Naive B cell (primary cell): ENCODE measurements around the gene RAD51B. TPM values are rescaled to one million over a fixed set of nuclear protein-coding genes. Genes with fewer than 3 reads are reported as not detected.

Experiments used
- ATAC-seq, 2 donors: fragments of 150-1000 bp; cut with Tn5 transposase; 2 replicates each; pipeline ENCODE4 v1.10.0; 2021; ENCODE audit warnings: low read depth in 2 of 2, mild to moderate bottlenecking in 2 of 2, moderate library complexity in 2 of 2
- DNase-seq: peaks from one replicate; pipeline ENCODE4 v3.0.0; 2022
- H3K27ac Mint-ChIP-seq, 6 donors: one replicate each; pipeline ENCODE4 v1.8.0; 2020 to 2022; ENCODE audit warnings: mild to moderate bottlenecking in 6 of 6, mixed read lengths in 6 of 6, moderate library complexity in 5 of 6, inconsistent platforms in 2 of 6
- H3K27me3 Mint-ChIP-seq, 3 donors: one replicate each; pipeline ENCODE4 v1.8.0; 2021 to 2022; ENCODE audit warnings: mixed read lengths in 3 of 3, mild to moderate bottlenecking in 1 of 3
- H3K36me3 Mint-ChIP-seq, 2 donors: one replicate each; pipeline ENCODE4 v1.8.0; 2020 to 2022; ENCODE audit warnings: mixed read lengths in 2 of 2, inconsistent platforms in 1 of 2, mild to moderate bottlenecking in 1 of 2
- H3K4me1 Mint-ChIP-seq, 3 donors: one replicate each; pipeline ENCODE4 v1.8.0; 2020 to 2022; ENCODE audit warnings: mixed read lengths in 3 of 3, inconsistent platforms in 1 of 3, mild to moderate bottlenecking in 1 of 3, moderate library complexity in 1 of 3
- H3K4me3 Mint-ChIP-seq, 8 donors: one replicate each; pipeline ENCODE4 v1.8.0; 2020 to 2022; ENCODE audit warnings: mild to moderate bottlenecking in 8 of 8, mixed read lengths in 8 of 8, moderate library complexity in 8 of 8, inconsistent platforms in 2 of 8
- H3K9me3 Mint-ChIP-seq, 7 donors: one replicate each; pipeline ENCODE4 v1.8.0; 2020 to 2022; ENCODE audit warnings: mixed read lengths in 7 of 7, mild to moderate bottlenecking in 5 of 7, inconsistent platforms in 2 of 7, moderate library complexity in 1 of 7
- polyA plus RNA-seq, 6 donors: library from polyadenylated mRNA; unstranded; fragments of 300-500 nt; fragmentation: Illumina TruSeq; gene quantifications; one replicate each; pipeline ENCODE4 v1.2.3, GENCODE V29; 2021; ENCODE audit warnings: low read depth in 6 of 6

RAD51B gene
- polyA plus RNA-seq, 6 donors from 2014 or later: 27.4 to 37.2 (median 31.8) TPM

DNA sequence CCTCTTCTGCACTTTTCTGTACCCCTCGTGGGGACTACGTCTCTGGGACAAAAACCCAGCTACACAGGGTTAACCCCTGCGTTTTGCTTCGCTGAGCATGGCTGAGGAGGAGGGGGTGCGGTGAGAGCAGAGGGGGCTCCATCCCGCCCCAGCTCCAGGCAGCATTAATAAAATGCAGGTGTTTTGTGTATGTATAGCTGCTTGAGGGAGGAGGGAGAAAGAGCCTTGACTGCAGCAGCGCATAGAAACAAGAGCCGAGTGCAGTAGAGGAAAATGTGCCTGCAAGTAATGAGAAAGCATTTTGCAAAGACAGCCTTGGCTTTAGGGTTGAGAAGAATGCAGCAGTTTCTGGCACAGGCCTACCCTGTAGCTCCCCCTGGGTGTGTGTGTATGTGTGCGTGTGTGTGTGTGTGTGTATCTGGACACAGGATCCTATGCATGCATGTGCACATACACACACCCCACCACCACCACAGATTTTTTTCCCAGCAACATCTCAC is 869.3 kb downstream of the RAD51B start:
- Mint-ChIP-seq H3K27me3 (no peaks in the 10 kb centered on the region), H3K27ac (peak overlapping the region; percentile 14 to 99 (median 82)), H3K36me3 (no peaks in the 10 kb centered on the region), H3K9me3 (peaks cover 0 to 1% (median 0%) of the 10 kb centered on the region in 7 donors), H3K4me3 (peak overlapping the region in 6 of 8 donors; percentile 23 to 82 (median 54)), H3K4me1 (peaks cover 65 to 86% (median 85%) of the 10 kb centered on the region in 3 donors)
- DNase-seq (peak; percentile 31), ATAC-seq (no peak)

DNA sequence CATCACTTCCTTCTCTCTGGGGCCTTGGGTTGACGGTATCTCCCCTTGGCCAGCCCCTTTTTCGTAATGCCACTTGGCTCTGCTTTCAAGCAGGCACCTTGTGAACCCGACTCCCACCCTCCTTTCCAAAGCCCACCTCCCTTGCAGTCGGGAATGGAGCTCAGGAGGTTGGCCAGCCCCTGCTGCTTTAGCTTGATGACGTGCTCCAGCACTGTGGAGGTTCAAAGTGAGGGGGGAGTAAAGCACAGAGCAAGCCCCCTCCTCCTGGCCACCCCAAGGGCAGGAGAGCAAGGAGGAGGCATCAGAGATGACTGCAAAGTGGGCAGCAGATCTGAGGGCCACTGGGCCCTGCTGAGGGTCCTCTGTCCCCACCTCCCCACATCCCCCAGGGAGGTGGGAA is 869.9 kb downstream of the RAD51B start:
- peaks cover 0 to 1% (median 0%) of the 10 kb centered on the region in 7 donors for H3K9me3 Mint-ChIP-seq
- peak overlapping the region in 4 of 6 donors; percentile 80 to 99 (median 87) for H3K27ac Mint-ChIP-seq
- H3K4me3 Mint-ChIP-seq: peak overlapping the region in 5 of 8 donors; percentile 23 to 82 (median 51)
- H3K36me3 Mint-ChIP-seq: no peaks in the 10 kb centered on the region
- ATAC-seq (no peak), DNase-seq (no peak)
- H3K27me3 Mint-ChIP-seq: no peaks in the 10 kb centered on the region
- H3K4me1 Mint-ChIP-seq: peaks cover 63 to 82% (median 79%) of the 10 kb centered on the region in 3 donors

DNA sequence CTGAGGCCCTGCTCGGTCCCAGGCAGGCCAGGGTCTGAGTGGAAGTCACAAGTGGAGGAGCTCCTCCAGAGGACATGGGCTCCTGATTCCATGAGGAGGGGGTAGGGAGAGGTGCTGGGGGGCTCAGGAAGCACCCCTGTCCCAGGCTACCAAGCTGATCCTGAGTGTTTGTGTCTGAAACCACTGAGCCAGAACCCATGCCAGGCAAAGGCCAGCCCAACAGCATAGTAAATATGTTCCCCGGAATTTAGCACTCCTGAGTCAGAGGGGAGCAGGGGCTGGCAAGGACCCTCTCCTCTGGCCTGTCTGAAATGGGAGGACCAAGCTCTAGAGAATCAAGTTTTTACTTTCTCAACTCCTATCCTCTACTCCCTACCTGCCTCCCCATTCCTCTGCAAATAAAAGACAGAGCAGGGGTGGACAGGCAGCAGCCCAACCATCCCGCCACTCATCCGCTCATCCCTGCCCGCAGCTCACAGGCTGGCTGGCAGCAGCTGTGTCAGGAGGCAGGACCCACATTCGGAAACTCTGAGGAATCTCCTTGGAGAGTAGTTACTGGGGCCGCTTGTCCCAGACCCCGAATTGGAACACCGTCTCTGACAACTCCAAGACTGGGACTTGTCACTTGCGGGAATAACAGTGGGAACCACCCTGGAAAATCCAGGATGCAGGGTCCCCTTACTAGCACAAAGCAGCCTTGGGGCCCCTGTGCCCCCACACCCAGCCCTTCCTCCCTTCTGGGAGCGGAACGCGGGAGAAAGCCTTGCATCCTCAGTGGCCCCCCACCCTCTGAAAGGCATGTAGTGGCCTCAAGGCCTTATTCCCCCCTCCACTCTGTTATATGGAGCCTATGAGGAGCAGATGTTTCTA is 870.7 kb downstream of the RAD51B start:
- H3K4me1 Mint-ChIP-seq: peaks cover 61 to 77% (median 75%) of the 10 kb centered on the region in 3 donors
- peaks cover 0 to 1% (median 0%) of the 10 kb centered on the region in 7 donors for H3K9me3 Mint-ChIP-seq
- H3K36me3 Mint-ChIP-seq: no peaks in the 10 kb centered on the region
- H3K27me3 Mint-ChIP-seq: no peaks in the 10 kb centered on the region
- ATAC-seq: no peak
- peak overlapping the region in 3 of 6 donors; percentile 54 to 99 (median 72) for H3K27ac Mint-ChIP-seq
- H3K4me3 Mint-ChIP-seq: peak overlapping the region in 2 of 8 donors; percentile 12 to 15
- DNase-seq: no peak

DNA sequence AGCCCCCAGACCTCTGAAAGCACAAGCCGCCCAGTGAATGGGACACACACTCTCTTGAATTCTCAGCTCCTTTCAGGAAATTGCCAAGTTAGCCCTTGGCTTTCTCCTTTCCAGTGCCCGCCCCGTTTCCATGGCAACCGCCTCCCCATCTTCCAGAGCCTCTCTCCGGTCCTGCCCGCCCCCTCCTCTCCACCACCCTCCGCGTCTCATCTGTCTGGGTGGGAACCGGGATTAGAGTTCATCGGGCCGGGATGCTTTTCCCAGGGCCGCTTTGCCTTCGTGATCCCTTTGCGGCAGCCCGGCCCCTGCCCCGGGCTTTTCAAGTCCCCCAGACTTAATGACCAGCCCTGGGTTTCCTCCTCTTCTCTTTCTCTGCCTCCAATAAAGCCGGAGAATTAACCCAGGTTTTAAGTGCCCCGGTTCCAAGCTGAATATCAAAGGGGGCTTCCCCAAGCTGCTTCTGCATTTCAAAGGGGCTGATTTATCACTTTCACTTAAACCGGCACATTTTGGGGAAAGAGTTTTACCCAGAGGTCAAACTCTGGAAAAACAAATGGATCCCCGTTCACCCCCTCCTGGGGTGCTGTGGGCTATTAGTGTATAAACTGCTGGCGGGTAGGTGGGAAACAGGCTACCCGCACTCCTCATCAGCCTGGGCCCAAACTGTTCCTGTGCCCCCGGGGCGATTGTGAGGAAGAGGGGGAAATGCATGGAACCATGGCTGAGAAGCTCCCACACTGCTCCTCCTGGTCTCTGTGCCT is 871.6 kb downstream of the RAD51B start:
- peak; percentile 18 for DNase-seq
- H3K4me3 Mint-ChIP-seq: peak overlapping the region in 3 of 8 donors; percentile 26 to 53 (median 34)

DNA sequence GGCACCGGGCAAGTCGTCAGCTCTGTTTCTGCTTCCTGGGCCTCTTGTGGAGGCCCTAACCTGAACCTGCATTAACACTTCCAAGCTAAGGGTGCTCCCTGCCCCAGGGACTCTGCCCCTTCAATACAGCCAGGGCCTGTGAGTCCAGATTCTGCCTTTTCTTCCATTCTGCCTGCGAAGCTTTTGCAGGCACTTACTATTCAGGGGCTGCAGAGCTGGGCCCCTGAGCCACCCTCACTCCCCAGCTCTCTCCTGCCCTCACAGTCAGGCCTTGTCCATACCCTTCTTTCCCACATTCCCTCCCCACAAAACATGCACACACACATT is 872.2 kb downstream of the RAD51B start:
- no peak for DNase-seq
- ATAC-seq: no peak
- no peaks in the 10 kb centered on the region for H3K27me3 Mint-ChIP-seq
- peaks cover 50 to 70% (median 68%) of the 10 kb centered on the region in 3 donors for H3K4me1 Mint-ChIP-seq
- no peak overlapping the region for H3K4me3 Mint-ChIP-seq
- H3K36me3 Mint-ChIP-seq: no peaks in the 10 kb centered on the region
- peak overlapping the region in 5 of 6 donors; percentile 56 to 79 (median 72) for H3K27ac Mint-ChIP-seq
- peaks cover 0 to 1% (median 0%) of the 10 kb centered on the region in 7 donors for H3K9me3 Mint-ChIP-seq

More for the DNA sequence above, 871.6 kb downstream of the RAD51B start:
- Mint-ChIP-seq H3K27me3 (no peaks in the 10 kb centered on the region), H3K4me1 (peaks cover 54 to 76% (median 73%) of the 10 kb centered on the region in 3 donors), H3K36me3 (no peaks in the 10 kb centered on the region), H3K27ac (peak overlapping the region in 5 of 6 donors; percentile 54 to 78 (median 66)), H3K9me3 (peaks cover 0 to 1% (median 0%) of the 10 kb centered on the region in 7 donors)
- ATAC-seq: peak; percentile 50 to 64

DNA sequence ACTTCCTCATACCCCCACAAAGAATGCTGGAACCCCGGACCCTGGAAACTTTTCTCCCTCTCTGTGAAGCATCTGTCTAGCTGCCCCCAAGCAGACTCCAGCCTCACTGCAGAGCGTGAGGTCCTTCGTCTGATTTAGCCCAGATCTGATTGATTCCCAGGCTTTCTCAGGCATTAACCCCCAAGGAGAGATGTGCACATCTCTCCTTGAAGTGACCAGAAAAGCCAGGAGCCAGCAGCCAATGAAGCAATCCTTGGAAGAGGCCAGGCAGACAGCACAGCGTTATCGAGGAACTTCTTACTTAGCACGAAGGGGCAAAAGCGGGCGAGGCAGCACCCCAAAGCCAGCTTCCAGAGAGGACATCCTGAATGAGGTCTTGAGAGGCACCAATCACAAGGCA is 872.6 kb downstream of the RAD51B start:
- H3K36me3 Mint-ChIP-seq: no peaks in the 10 kb centered on the region
- H3K27me3 Mint-ChIP-seq: no peaks in the 10 kb centered on the region
- peaks cover 0 to 1% (median 0%) of the 10 kb centered on the region in 7 donors for H3K9me3 Mint-ChIP-seq
- peak overlapping the region in 3 of 6 donors; percentile 72 to 78 (median 78) for H3K27ac Mint-ChIP-seq
- H3K4me3 Mint-ChIP-seq: peak overlapping the region in 1 of 8 donors; percentile 53
- DNase-seq (no peak), ATAC-seq (no peak)
- H3K4me1 Mint-ChIP-seq: peaks cover 49 to 66% (median 63%) of the 10 kb centered on the region in 3 donors

DNA sequence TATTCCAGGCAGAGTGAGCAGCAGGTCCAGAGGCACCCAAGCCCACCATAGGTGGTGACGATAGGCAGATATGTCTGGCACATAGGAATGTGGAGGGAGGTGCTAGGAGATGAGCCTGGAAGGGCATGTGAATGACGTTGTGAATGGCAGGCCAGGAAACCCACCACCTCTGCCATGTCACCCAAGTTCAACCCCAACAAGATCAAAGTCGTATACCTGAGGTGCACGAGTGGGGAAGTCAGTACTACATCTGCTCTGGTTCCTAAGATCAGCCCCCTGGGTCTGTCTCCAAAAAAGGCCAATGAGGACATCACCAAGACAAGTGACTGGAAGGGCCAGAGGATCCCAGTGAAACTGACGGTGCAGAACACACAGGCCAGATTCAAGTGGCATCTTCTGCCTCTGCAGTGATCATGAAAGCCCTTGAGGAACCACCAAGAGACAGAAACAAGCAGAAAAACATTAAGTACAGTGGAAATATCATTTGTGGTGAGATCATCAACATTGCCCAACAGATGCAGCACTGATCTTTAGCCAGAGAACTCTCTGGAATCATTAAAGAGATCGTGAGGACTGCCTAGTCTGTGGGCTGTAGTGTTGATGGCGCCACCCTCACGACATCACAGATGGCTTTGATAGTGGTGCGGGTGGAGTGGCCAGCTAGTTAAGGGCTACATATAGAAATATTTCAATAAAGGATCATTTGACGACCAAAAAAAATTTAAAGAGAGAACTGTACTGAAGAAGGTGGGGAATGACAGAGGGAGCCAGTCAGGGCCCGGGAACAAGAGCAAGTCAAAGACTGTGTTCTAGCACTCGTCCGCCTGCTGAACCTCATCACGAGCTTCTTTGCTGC is 873.6 kb downstream of the RAD51B start:
- no peaks in the 10 kb centered on the region for H3K27me3 Mint-ChIP-seq
- H3K36me3 Mint-ChIP-seq: no peaks in the 10 kb centered on the region
- DNase-seq (no peak), ATAC-seq (no peak)
- peak overlapping the region in 5 of 6 donors; percentile 0 to 78 (median 20) for H3K27ac Mint-ChIP-seq
- peaks cover 44 to 59% (median 54%) of the 10 kb centered on the region in 3 donors for H3K4me1 Mint-ChIP-seq
- peaks cover 0 to 1% (median 0%) of the 10 kb centered on the region in 7 donors for H3K9me3 Mint-ChIP-seq
- peak overlapping the region in 1 of 8 donors; percentile 42 for H3K4me3 Mint-ChIP-seq

DNA sequence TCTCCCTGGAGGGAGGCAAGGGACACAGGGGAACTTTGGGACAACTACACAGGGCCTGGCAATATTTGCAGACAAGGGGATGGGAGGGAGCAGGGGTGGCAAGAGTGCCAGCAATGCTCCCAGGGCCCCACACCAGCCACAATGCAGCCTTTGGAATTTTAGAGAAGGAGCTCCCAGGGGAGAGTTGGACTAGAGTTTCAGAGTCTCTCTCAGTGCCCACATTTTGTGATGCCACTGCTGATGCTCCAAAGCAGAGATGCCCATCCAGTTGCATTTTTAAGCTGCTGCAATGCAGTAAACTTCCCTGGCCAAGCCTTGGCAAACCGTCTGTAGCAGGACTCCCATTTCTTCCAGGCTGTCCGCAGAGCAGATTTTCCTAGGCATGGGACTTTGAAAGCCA is 874.3 kb downstream of the RAD51B start:
- Mint-ChIP-seq H3K4me1 (peaks cover 36 to 56% (median 48%) of the 10 kb centered on the region in 3 donors), H3K36me3 (no peaks in the 10 kb centered on the region), H3K27ac (peak overlapping the region in 1 of 6 donors; percentile 59), H3K4me3 (no peak overlapping the region), H3K27me3 (no peaks in the 10 kb centered on the region), H3K9me3 (peaks cover 0 to 1% (median 0%) of the 10 kb centered on the region in 7 donors)
- ATAC-seq (no peak), DNase-seq (no peak)

DNA sequence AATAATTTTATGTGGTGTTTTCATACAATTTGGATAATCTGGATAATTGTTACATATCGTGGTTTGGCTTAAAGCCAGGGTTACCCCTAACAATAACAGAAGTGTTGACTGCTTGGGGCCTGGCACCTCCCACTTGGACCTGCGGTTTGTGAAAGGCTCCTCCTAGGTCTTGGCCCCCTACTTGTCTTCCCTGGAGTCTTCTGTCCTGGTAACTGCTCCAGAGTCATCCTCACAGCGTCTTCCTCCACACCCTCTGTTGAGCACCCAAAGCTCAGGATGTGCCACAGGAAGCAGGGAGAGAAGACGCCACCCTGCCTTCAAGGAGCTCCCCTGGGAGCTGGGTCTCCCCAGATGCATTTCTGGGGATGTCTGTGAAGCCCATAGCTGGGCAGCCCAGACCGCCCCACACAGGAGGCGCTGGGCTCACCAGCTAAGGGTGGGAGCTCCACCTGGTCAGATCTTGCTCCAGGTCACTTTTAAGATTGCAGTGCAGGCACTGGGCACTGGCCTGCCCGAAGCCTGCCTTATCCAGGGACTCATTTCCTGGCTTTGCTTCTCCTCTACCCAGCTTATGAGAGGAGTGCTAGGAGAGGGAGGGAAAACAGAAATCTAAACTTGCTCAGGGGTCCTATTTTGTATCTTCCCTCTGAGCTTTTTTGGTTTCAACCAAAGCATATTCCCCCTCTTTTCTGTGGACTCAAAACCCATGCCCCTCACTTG is 875.1 kb downstream of the RAD51B start:
- ATAC-seq: no peak
- Mint-ChIP-seq H3K27ac (peak overlapping the region in 5 of 6 donors; percentile 32 to 69 (median 63)), H3K4me3 (no peak overlapping the region), H3K27me3 (no peaks in the 10 kb centered on the region), H3K9me3 (peaks cover 0 to 1% (median 0%) of the 10 kb centered on the region in 7 donors), H3K4me1 (peaks cover 29 to 52% (median 40%) of the 10 kb centered on the region in 3 donors), H3K36me3 (no peaks in the 10 kb centered on the region)
- DNase-seq: no peak

DNA sequence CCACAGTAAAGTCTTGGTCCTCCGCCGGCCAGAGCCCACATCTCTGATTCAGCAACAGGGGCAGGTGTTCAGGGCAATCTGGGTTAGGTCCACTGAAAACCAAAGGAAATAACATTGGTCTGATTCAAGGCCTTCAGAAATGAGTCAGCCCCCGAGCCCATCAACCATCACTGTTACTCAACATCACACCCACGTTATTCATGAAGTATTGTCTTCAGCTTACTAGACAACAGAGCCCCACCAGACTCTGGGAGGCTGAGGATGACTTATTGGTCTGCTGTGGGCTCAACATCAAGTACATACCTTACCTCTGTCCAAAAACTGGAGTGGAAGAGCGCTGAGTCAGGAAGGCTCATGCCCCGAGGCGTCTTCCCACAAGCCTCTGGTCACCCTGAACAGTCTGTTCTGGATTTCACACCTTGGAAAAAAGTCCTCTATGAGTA is 875.8 kb downstream of the RAD51B start:
- H3K27ac Mint-ChIP-seq: peak overlapping the region in 3 of 6 donors; percentile 12 to 65 (median 46)
- peaks cover 0 to 1% (median 0%) of the 10 kb centered on the region in 7 donors for H3K9me3 Mint-ChIP-seq
- ATAC-seq (no peak), DNase-seq (no peak)
- H3K4me1 Mint-ChIP-seq: peaks cover 29 to 48% (median 36%) of the 10 kb centered on the region in 3 donors
- H3K27me3 Mint-ChIP-seq: no peaks in the 10 kb centered on the region
- no peaks in the 10 kb centered on the region for H3K36me3 Mint-ChIP-seq
- peak overlapping the region in 1 of 8 donors; percentile 54 for H3K4me3 Mint-ChIP-seq

DNA sequence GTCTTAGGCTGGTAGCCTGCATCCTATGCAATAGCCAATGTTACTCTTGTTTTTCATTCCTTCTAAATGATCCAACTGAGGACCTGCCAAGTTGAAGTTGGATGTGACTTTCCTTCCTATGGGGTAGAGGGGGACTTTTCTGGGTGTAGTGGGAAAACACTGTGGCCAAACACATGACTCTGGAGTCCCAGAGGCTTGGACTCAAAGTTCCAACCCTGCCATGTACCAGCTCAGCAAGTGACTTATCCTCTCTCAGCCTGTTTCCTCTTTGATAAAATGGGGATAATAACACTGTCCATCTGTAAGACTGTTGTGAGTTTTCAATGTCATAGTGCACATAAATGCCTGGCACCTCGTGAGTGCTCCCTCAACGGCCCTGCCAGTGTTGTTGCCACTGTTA is 876.3 kb downstream of the RAD51B start:
- Mint-ChIP-seq H3K4me3 (no peak overlapping the region), H3K4me1 (peaks cover 30 to 43% (median 35%) of the 10 kb centered on the region in 3 donors), H3K27me3 (no peaks in the 10 kb centered on the region), H3K9me3 (peaks cover 0 to 2% (median 0%) of the 10 kb centered on the region in 7 donors), H3K27ac (peak overlapping the region in 1 of 6 donors; percentile 65), H3K36me3 (no peaks in the 10 kb centered on the region)
- ATAC-seq (no peak), DNase-seq (no peak)

DNA sequence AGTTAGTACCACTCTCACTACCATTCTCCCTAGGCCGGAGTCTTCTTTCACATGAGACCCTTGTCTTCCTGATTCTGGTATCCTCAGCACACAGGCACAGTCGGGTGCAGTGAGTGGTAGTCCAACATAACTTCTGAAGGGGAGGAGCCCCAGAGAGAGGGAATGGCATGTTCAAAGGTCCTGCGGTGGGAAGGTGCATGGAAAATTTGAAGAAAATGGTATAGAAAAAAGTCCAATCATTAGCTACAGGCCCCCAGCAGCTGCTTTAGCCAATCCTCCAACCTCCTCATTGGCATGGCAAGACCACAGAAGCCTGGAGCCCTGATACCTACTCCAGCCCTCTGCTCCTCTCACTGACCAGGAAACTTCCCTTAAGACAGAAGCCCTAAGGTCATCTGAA is 876.7 kb downstream of the RAD51B start:
- DNase-seq: no peak
- H3K4me1 Mint-ChIP-seq: peaks cover 31 to 43% (median 35%) of the 10 kb centered on the region in 3 donors
- peak overlapping the region in 1 of 6 donors; percentile 39 for H3K27ac Mint-ChIP-seq
- H3K36me3 Mint-ChIP-seq: no peaks in the 10 kb centered on the region
- H3K9me3 Mint-ChIP-seq: peaks cover 0 to 5% (median 0%) of the 10 kb centered on the region in 7 donors
- no peaks in the 10 kb centered on the region for H3K27me3 Mint-ChIP-seq
- no peak overlapping the region for H3K4me3 Mint-ChIP-seq
- ATAC-seq: no peak
